ENCODE measurements around the gene LYPLA2. TPM values are rescaled to one million over a fixed set of nuclear protein-coding genes. Genes with fewer than 3 reads are reported as not detected.
A peak's percentile ranks its signal among the peaks of the same experiment; 100 is the strongest.

The LYPLA2 gene
- total and polyA plus RNA-seq, 2 experiments from 2014 or later, result 46.3 to 48.1 TPM

- Histone ChIP-seq H3K4me1 (ENCODE audit: insufficient read depth) (peaks cover 4% of the 10 kb centered on the region; the same call in 1 of the 2 replicates), H4K20me1 (ENCODE audit: insufficient read depth) (no peaks in the 10 kb centered on the region), H3K36me3 (ENCODE audit: low read depth) (no peaks in the 10 kb centered on the region), H3K27ac (no peak overlapping the region), H3K9ac (no peak overlapping the region), H3K9me2 (ENCODE audit: insufficient read depth) (no peaks in the 10 kb centered on the region), H3K79me2 (ENCODE audit: insufficient read depth) (no peaks in the 10 kb centered on the region), H3K4me3 (no peak overlapping the region), H3F3A (ENCODE audit: insufficient read depth) (no peaks in the 10 kb centered on the region), H3K27me3 (replicated peaks; ENCODE audit: insufficient read depth) (no peaks in the 10 kb centered on the region), H2AFZ (no peak overlapping the region), H3K4me2 (ENCODE audit: unreplicated experiment) (no peak overlapping the region), H3K9me3 (ENCODE audit: low read depth) (no peaks in the 10 kb centered on the region)
- in situ Hi-C loops (cut with MboI), result no loop called here
- no peak for DNase-seq
- TF ChIP-seq EZH2phosphoT487 (IDR thresholded peaks at IDR 0.05; ENCODE audit: insufficient read depth, low read depth) (no peak), EZH2 (IDR thresholded peaks at IDR 0.05; ENCODE audit: insufficient read depth, poor library complexity, severe bottlenecking) (no peak)
- WGBS, 2 experiments (ENCODE audit: low coverage in 1 of 2, low lambda C conversion rate in 2 of 2, missing lambda C conversion rate in 2 of 2), result 29 to 39% methylated on average over 3 of the region's 3 CpGs
Observed at GRCh38 chr1:23836037-23836436, 45.1 kb downstream of the LYPLA2 start.

GRCh38 chr1:23837908-23838307 lies 47.0 kb downstream of the LYPLA2 start:
- 17 to 19% methylated on average over 12 of the region's 13 CpGs for WGBS, 2 experiments (ENCODE audit: low coverage in 1 of 2, low lambda C conversion rate in 2 of 2, missing lambda C conversion rate in 2 of 2)
- in situ Hi-C loops (cut with MboI), result no loop called here
- H3K27ac ChIP-seq, result no peak overlapping the region
- no peaks in the 10 kb centered on the region for H3K79me2 ChIP-seq (ENCODE audit: insufficient read depth)
- H4K20me1 ChIP-seq (ENCODE audit: insufficient read depth), result no peaks in the 10 kb centered on the region
- H3K9ac ChIP-seq, result no peak overlapping the region
- no peaks in the 10 kb centered on the region for H3K9me3 ChIP-seq (ENCODE audit: low read depth)
- no peaks in the 10 kb centered on the region for H3F3A ChIP-seq (ENCODE audit: insufficient read depth)
- peak; percentile 10 for DNase-seq
- TF ChIP-seq EZH2phosphoT487 (IDR thresholded peaks at IDR 0.05; ENCODE audit: insufficient read depth, low read depth) (no peak), EZH2 (IDR thresholded peaks at IDR 0.05; ENCODE audit: insufficient read depth, poor library complexity, severe bottlenecking) (no peak)
- H3K4me2 ChIP-seq (ENCODE audit: unreplicated experiment), result peak overlapping the region; percentile 67
- peaks cover 4% of the 10 kb centered on the region; the same call in 1 of the 2 replicates for H3K4me1 ChIP-seq (ENCODE audit: insufficient read depth)
- H3K36me3 ChIP-seq (ENCODE audit: low read depth), result no peaks in the 10 kb centered on the region
- peak overlapping the region; percentile 64 for H2AFZ ChIP-seq
- H3K9me2 ChIP-seq (ENCODE audit: insufficient read depth), result no peaks in the 10 kb centered on the region
- peak overlapping the region; percentile 64 for H3K4me3 ChIP-seq
- 0 out of 2 replicates have a peak, but pooled peaks cover 6% of the 10 kb centered on the region for H3K27me3 ChIP-seq (replicated peaks; ENCODE audit: insufficient read depth)

- Histone ChIP-seq H3K27ac (no peak overlapping the region), H4K20me1 (ENCODE audit: insufficient read depth) (no peaks in the 10 kb centered on the region), H3K36me3 (ENCODE audit: low read depth) (no peaks in the 10 kb centered on the region), H3K4me2 (ENCODE audit: unreplicated experiment) (peak overlapping the region; percentile 67), H3K79me2 (ENCODE audit: insufficient read depth) (no peaks in the 10 kb centered on the region), H3K4me3 (peak overlapping the region; percentile 64), H3K9me3 (ENCODE audit: low read depth) (no peaks in the 10 kb centered on the region), H3K27me3 (replicated peaks; ENCODE audit: insufficient read depth) (0 out of 2 replicates have a peak, but pooled peaks cover 9% of the 10 kb centered on the region), H3K9me2 (ENCODE audit: insufficient read depth) (no peaks in the 10 kb centered on the region), H3K9ac (peak overlapping the region; percentile 34), H3F3A (ENCODE audit: insufficient read depth) (no peaks in the 10 kb centered on the region), H3K4me1 (ENCODE audit: insufficient read depth) (peaks cover 4% of the 10 kb centered on the region; the same call in 1 of the 2 replicates), H2AFZ (peak overlapping the region; percentile 64)
- DNase-seq, result peak; percentile 72
- TF ChIP-seq EZH2phosphoT487 (IDR thresholded peaks at IDR 0.05; ENCODE audit: insufficient read depth, low read depth) (no peak), EZH2 (IDR thresholded peaks at IDR 0.05; ENCODE audit: insufficient read depth, poor library complexity, severe bottlenecking) (no peak)
- WGBS, 2 experiments (ENCODE audit: low coverage in 1 of 2, low lambda C conversion rate in 2 of 2, missing lambda C conversion rate in 2 of 2), result 1 to 2% methylated on average over 17 to 21 of the region's 21 CpGs
- in situ Hi-C loops (cut with MboI), result no loop called here
Observed at GRCh38 chr1:23838401-23838866, 47.5 kb downstream of the LYPLA2 start.

- H3K79me2 ChIP-seq (ENCODE audit: insufficient read depth), result no peaks in the 10 kb centered on the region
- H3K4me1 ChIP-seq (ENCODE audit: insufficient read depth), result peaks cover 4% of the 10 kb centered on the region; the same call in 1 of the 2 replicates
- H3K27me3 ChIP-seq (replicated peaks; ENCODE audit: insufficient read depth), result 0 out of 2 replicates have a peak, but pooled peaks cover 11% of the 10 kb centered on the region
- no peak overlapping the region for H3K4me2 ChIP-seq (ENCODE audit: unreplicated experiment)
- H4K20me1 ChIP-seq (ENCODE audit: insufficient read depth), result no peaks in the 10 kb centered on the region
- no peaks in the 10 kb centered on the region for H3K36me3 ChIP-seq (ENCODE audit: low read depth)
- no peak overlapping the region for H3K9ac ChIP-seq
- no peaks in the 10 kb centered on the region for H3K9me2 ChIP-seq (ENCODE audit: insufficient read depth)
- H2AFZ ChIP-seq, result no peak overlapping the region
- WGBS, 2 experiments (ENCODE audit: low coverage in 1 of 2, low lambda C conversion rate in 2 of 2, missing lambda C conversion rate in 2 of 2), result 57 to 66% methylated on average over 5 of the region's 5 CpGs
- in situ Hi-C loops (cut with MboI), result no loop called here
- H3F3A ChIP-seq (ENCODE audit: insufficient read depth), result no peaks in the 10 kb centered on the region
- no peaks in the 10 kb centered on the region for H3K9me3 ChIP-seq (ENCODE audit: low read depth)
- H3K4me3 ChIP-seq, result no peak overlapping the region
- TF ChIP-seq EZH2phosphoT487 (IDR thresholded peaks at IDR 0.05; ENCODE audit: insufficient read depth, low read depth) (no peak), EZH2 (IDR thresholded peaks at IDR 0.05; ENCODE audit: insufficient read depth, poor library complexity, severe bottlenecking) (no peak)
- no peak overlapping the region for H3K27ac ChIP-seq
- DNase-seq, result no peak
Observed at GRCh38 chr1:23843644-23844043, 52.7 kb downstream of the LYPLA2 start.

Other genes with a start within 250 kb of the LYPLA2 start
- gene ID3, start 231.6 kb upstream of the LYPLA2 start, total RNA-seq (2014; rRNA removed; shearing (Covaris generic)), result 332 and 376 TPM in 2 replicates
- 680 and 684 TPM in 2 replicates for gene ID3, start 231.6 kb upstream of the LYPLA2 start, polyA plus RNA-seq (2016; fragmentation: Nextera tagmentation; extraction: Ambion mirVana)
- 422 and 555 TPM in 2 replicates for gene RPL11, start 99.3 kb upstream of the LYPLA2 start, total RNA-seq (2014; rRNA removed; shearing (Covaris generic))
- gene RPL11, start 99.3 kb upstream of the LYPLA2 start, polyA plus RNA-seq (2016; fragmentation: Nextera tagmentation; extraction: Ambion mirVana), result 444 and 449 TPM in 2 replicates
- gene ELOA, start 47.7 kb upstream of the LYPLA2 start, total RNA-seq (2014; rRNA removed; shearing (Covaris generic)), result 44.3 and 49.6 TPM in 2 replicates
- 46.4 and 50.1 TPM in 2 replicates for gene ELOA, start 47.7 kb upstream of the LYPLA2 start, polyA plus RNA-seq (2016; fragmentation: Nextera tagmentation; extraction: Ambion mirVana)
- 51.0 and 63.0 TPM in 2 replicates for gene PITHD1, start 12.7 kb upstream of the LYPLA2 start, total RNA-seq (2014; rRNA removed; shearing (Covaris generic))
- gene PITHD1, start 12.7 kb upstream of the LYPLA2 start, polyA plus RNA-seq (2016; fragmentation: Nextera tagmentation; extraction: Ambion mirVana), result 38.4 and 39.4 TPM in 2 replicates
- 16.2 and 20.9 TPM in 2 replicates for gene GALE, start 9.6 kb downstream of the LYPLA2 start, total RNA-seq (2014; rRNA removed; shearing (Covaris generic))
- gene GALE, start 9.6 kb downstream of the LYPLA2 start, polyA plus RNA-seq (2016; fragmentation: Nextera tagmentation; extraction: Ambion mirVana), result 20.5 and 23.5 TPM in 2 replicates
- 48.1 and 50.8 TPM in 2 replicates for gene HMGCL, start 34.3 kb downstream of the LYPLA2 start, total RNA-seq (2014; rRNA removed; shearing (Covaris generic))
- gene HMGCL, start 34.3 kb downstream of the LYPLA2 start, polyA plus RNA-seq (2016; fragmentation: Nextera tagmentation; extraction: Ambion mirVana), result 46.9 and 49.3 TPM in 2 replicates
- 11.5 and 15.4 TPM in 2 replicates for gene FUCA1, start 77.1 kb downstream of the LYPLA2 start, total RNA-seq (2014; rRNA removed; shearing (Covaris generic))
- gene FUCA1, start 77.1 kb downstream of the LYPLA2 start, polyA plus RNA-seq (2016; fragmentation: Nextera tagmentation; extraction: Ambion mirVana), result 13.3 and 15.2 TPM in 2 replicates
- not detected in 2 replicates for gene CNR2, start 122.2 kb downstream of the LYPLA2 start, total RNA-seq (2014; rRNA removed; shearing (Covaris generic))
- not detected in 2 replicates for gene CNR2, start 122.2 kb downstream of the LYPLA2 start, polyA plus RNA-seq (2016; fragmentation: Nextera tagmentation; extraction: Ambion mirVana)
- gene PNRC2, start 168.7 kb downstream of the LYPLA2 start, total RNA-seq (2014; rRNA removed; shearing (Covaris generic)), result 77.3 and 77.9 TPM in 2 replicates
- gene PNRC2, start 168.7 kb downstream of the LYPLA2 start, polyA plus RNA-seq (2016; fragmentation: Nextera tagmentation; extraction: Ambion mirVana), result 67.4 and 71.2 TPM in 2 replicates
- 81.7 and 99.4 TPM in 2 replicates for gene SRSF10, start 189.2 kb downstream of the LYPLA2 start, total RNA-seq (2014; rRNA removed; shearing (Covaris generic))
- gene SRSF10, start 189.2 kb downstream of the LYPLA2 start, polyA plus RNA-seq (2016; fragmentation: Nextera tagmentation; extraction: Ambion mirVana), result 111 and 121 TPM in 2 replicates

Measured in GM23248 (cell line).